DND-41 (cell line): Measurements from ENCODE around the gene PANK1.

ENCODE experiments used
- CTCF ChIP-seq: IDR thresholded peaks from 2 replicates; pipeline ENCODE4 v1.5.1; 2012; ENCODE audit warnings: borderline replicate concordance, low read length, moderate library complexity, mild to moderate bottlenecking; ENCODE audit not compliant: poor library complexity, severe bottlenecking; ENCODE audit errors: extremely low read depth
- EZH2 ChIP-seq: IDR thresholded peaks from 3 replicates; pipeline ENCODE4 v1.6.1; 2012; ENCODE audit warnings: borderline replicate concordance, low read depth, mild to moderate bottlenecking, moderate library complexity, low read length, inconsistent platforms; ENCODE audit not compliant: severe bottlenecking

DNA sequence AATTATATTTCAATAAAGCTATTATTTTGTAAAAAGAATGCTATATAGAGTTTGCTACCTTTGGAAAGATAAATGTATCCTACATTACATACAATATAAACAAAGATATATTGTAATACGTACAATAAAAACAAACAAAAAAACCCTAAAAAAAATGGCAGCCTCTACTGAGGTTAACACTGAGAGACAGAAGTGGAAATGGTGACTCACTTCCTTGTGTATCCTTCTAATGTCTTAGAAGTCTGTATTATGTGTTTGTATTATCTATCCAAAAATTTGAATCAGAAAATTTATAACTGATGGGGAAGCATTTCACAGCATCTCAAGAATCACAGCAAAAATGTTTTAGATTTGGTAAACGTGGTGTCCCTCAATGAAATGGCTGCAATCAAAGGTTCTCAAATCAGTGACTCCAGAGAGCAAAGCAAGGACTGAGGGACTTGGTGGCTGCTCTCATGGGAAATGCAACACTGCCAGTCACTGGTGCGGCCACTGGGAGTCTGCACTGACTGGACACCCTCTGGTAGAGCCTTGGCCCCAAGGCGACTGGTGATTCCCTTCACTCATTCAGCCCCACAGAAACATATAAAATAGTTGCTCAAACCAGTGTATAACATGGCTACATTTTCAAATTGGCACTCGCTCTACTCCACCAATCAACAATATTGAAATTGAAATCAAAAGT lies 53.8 kb downstream of the PANK1 start:
- no peak for TF ChIP-seq CTCF
- no peak for TF ChIP-seq EZH2
